Suppressor macrophage treated with lipopolysaccharide for 4 hours (primary cell): ENCODE results near the gene IL13RA2.

ENCODE experiments used
- DNase-seq: peaks from one replicate; pipeline ENCODE4 v3.0.0-alpha.2; 2020

Gene IL13RA2

DNA sequence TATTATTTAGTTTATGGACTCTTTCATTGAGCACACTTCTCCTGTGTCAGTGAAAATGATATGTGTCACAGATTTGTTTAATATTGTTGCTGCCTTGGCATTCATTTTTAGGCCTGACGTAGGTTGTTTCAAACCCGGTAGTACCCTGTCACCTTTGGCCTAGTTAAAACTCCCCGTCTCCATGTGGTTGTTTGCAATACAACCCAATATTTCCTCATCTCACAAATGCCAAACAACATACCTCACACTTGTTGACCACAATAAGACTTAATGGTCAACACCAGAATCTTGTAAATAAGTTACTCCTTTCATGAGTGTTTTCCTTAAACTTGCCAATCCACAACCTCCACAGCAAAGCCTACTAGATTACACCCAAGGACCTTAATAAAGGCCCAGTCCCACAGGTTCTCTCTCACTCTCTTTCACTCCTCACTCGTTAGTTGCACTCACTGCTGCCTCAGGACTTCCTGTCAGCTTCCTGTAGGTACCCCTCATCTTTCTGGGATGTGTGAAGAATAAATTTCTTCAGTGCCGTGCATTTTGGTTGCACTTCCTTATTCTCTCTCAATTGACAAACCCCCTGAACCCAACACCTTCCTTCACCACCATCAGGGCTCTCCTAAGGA lies 31.3 kb downstream of the IL13RA2 start:
- no peak for DNase-seq

DNA sequence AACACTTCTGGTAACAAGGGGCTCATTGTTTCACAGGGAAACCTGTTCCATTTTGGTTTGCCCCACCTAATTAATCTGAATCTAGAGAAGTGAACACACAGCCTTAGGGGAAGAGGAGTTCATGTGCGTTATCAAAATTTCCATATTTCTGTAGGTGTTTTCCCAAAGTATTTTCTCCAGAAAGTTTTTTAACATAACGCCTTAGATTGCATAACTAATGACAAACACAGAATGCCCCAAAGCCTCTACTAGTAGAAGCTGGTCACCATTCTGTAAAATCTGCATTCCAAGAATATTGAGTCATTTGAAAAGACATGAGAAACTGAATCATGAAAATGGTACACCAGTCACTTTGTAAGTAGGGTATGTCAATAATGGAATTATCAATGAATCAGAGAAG lies 41.1 kb downstream of the IL13RA2 start:
- no peak for DNase-seq

DNA sequence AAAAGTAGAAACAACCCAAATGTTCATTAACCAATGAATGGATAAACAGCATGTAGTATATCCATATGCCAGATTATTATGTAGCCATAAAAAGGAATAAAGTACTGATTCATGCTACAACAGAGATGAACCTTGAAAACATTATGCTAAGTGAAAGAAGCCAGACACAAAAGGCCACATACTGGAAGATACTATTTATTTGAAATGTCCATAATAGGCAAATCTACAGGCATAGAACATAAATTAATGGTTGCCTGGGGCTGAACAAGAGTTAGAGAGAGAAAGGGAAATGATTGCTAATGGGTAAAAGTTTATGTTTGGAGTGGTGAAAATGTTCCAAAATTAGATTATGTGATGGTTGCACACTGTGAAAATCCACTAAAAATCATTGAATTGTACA lies 44.4 kb downstream of the IL13RA2 start:
- no peak for DNase-seq

DNA sequence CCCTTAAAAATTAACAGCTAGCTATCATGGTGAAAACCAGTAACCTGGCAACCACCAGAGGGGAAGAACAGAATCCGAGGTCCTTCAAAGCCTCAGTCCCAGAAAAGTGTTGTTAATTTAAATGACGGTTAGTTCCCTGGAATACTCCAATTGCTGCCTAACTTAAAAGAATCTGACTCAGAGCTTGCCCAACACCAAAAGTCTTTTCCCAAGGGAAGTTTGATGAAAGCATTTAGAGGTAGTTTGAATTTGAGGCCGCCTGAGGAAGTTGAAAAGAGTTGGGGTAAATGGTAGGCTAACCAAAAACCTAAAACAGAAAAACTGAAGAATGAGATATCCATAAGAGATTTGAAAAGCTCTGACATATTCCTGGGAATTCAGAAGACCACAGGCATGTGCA lies 46.6 kb downstream of the IL13RA2 start:
- DNase-seq, result no peak

DNA sequence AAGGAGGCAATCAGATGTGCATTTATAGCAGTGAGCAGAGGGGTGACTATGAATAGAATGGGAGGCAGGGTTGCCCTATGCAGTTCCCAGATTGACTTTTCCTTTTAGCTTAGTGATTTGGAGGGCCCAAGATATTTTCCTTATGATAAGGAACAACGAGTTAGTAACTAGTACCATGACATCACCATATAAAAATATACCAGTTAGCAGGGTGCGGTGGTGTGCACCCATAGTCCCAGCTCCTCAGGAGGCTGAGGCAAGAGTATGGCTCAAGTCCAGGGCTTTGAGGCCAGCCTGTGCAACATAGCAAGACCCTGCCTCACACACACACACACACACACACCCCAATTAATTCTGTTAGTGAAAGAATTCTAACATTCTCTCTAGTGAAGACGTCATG lies 53.0 kb downstream of the IL13RA2 start:
- DNase-seq, result no peak

DNA sequence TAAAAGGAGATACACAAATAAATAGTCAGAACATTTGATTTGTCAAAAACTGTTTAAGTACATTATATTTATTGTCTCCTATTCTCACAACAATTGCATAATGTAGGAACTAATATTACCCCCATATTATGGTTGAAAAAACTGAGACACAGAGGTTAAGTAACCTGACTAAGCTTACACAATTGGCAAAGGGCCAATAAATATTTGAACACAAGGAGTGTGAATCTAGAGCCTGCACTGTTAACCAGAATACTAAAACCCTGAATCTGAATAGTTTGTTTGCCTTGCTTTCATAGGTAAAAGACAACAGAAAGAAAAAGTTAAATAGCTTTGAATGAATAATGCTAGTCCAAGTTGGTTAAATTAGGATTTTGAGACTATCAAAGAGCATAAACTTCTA lies 55.2 kb downstream of the IL13RA2 start:
- no peak for DNase-seq

DNA sequence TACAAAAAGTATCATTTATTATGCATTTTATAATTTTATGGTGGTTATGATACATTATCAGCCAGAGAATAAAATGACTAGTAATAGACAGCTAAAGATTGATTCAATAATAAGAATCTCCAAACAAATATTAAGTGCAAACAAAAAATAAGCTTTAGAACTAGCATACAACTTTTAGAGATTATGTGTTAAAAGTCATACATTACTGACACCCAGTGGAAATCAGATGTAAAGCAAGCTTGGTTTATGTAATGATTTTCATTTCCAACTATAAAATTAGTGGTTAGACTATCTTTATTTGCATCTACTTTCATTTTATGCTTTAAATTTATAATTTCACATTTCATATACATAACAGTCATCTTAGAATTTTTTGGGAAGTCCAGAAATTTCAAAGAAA lies 57.7 kb downstream of the IL13RA2 start:
- DNase-seq, result no peak
